A673 (cell line): ENCODE results near the gene BMPR1A.

Source experiments
- CTCF ChIP-seq: fragments of 300-800, 200-600 bp; sonication (generic); conservative IDR thresholded peaks from 2 replicates; pipeline ENCODE4 v1.5.1; 2017; ENCODE audit warnings: low read depth, mild to moderate bottlenecking, antibody characterized with exemption, low read length, moderate library complexity, mixed read lengths
- EZH2 ChIP-seq: fragments of 200-600 bp; sonication (generic); IDR thresholded peaks from 2 replicates; pipeline ENCODE4 v1.6.1; 2017; ENCODE audit warnings: borderline replicate concordance, low read depth, mild to moderate bottlenecking, mixed read lengths, antibody characterized with exemption, low read length; ENCODE audit not compliant: poor library complexity, severe bottlenecking

- TF ChIP-seq CTCF (no peak), EZH2 (no peak)
Measured at GRCh38 chr10:86723009-86723408, 33.4 kb upstream of the BMPR1A start.
